ENCODE results near the gene SPATA13.

DNA sequence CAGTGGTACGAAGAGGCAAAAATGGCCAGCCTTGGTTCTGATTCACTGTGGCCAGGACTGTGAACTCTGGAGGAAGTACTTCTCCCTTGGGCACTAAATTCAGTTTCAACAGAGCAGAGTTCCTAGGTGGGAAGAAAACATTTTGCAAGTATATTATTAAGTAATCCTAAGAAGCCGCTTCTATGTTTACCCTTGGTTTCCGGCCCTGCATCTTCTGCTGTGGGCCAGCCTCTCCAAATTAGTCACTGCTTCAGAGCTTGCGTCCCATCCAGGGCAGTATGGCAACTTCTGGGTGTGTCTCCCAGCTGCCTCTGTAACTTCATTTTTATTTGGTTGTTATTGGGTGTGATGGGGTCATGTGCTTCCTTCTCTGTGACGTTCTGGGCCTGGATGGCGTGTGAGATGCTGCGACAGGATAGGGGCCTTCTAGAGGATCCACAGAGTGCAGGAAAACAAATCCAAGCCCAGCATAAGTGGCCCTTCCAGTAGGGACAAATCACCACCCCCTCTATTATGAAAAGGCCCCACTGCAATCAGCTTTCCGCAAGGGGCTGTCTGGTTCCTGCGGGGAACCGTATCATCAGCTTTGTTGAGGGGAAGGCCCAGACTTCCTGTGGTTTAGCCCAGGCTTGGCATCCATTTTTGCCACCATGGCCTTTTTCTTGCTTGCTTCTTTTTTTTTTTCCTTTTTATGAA lies 93.8 kb downstream of the SPATA13 start:
- TF ChIP-seq POLR2AphosphoS5 (IDR thresholded peaks at IDR 0.05) = no peak
- no peak for TF ChIP-seq EP300 (IDR thresholded peaks at IDR 0.05)

Data from stomach (tissue), 4 donors.